DND-41 (cell line): Measurements from ENCODE around the gene CCDC169.
"Not testable (repeated sequence)": the region's sequence is repeated elsewhere in the genome, so short reads cannot be mapped to it uniquely, and the experiment has no call there.

Experiments
- ATAC-seq: fragments of 200-7000 bp; cut with Tn5 transposase; 3 replicates; pipeline ENCODE4 v1.9.1; 2021; ENCODE audit warnings: low read depth; ENCODE audit not compliant: insufficient read depth
- DNase-seq: peaks from one replicate; pipeline ENCODE4 v3.0.0-alpha.2; 2020
- H2AFZ ChIP-seq: 2 replicates; pipeline ENCODE4 v1.6.0; 2012; ENCODE audit warnings: low read depth, low read length
- H3K27ac ChIP-seq: 2 replicates; pipeline ENCODE4 v1.5.1; 2012; ENCODE audit warnings: low read length, inconsistent platforms
- H3K27me3 ChIP-seq: fragments of 200-600 bp; sonication (generic); 2 replicates; pipeline ENCODE4 v1.6.0; 2012; ENCODE audit warnings: low read length, mild to moderate bottlenecking, inconsistent platforms; ENCODE audit not compliant: insufficient read depth, poor library complexity
- H3K36me3 ChIP-seq: 2 replicates; pipeline ENCODE4 v1.5.1; 2012; ENCODE audit warnings: low read length, inconsistent platforms; ENCODE audit not compliant: insufficient read depth
- H3K4me1 ChIP-seq: 2 replicates; pipeline ENCODE4 v1.5.1; 2012; ENCODE audit warnings: mild to moderate bottlenecking, low read length; ENCODE audit not compliant: insufficient read depth
- H3K4me2 ChIP-seq: 2 replicates; pipeline ENCODE4 v1.6.0; 2012; ENCODE audit warnings: mild to moderate bottlenecking, moderate library complexity, low read length, inconsistent platforms; ENCODE audit not compliant: insufficient read depth
- H3K4me3 ChIP-seq, 2 experiments: fragments of 200-600 bp in 1 of 2; shearing (Covaris generic) in 1 of 2; 2 replicates each; pipeline ENCODE4 v1.5.1; 2012 to 2016; ENCODE audit warnings: inconsistent platforms in 2 of 2, low read length in 2 of 2, mild to moderate bottlenecking in 2 of 2, low read depth in 1 of 2, moderate library complexity in 1 of 2
- H3K79me2 ChIP-seq: 2 replicates; pipeline ENCODE4 v1.6.0; 2012; ENCODE audit warnings: low read length, inconsistent platforms; ENCODE audit not compliant: insufficient read depth
- H3K9ac ChIP-seq: 2 replicates; pipeline ENCODE4 v1.6.0; 2012; ENCODE audit warnings: low read depth, mild to moderate bottlenecking, inconsistent platforms, low read length, moderate library complexity
- H3K9me3 ChIP-seq: 2 replicates; pipeline ENCODE4 v1.5.1; 2012; ENCODE audit warnings: low read length, moderate library complexity, mild to moderate bottlenecking, inconsistent platforms; ENCODE audit not compliant: insufficient read depth, severe bottlenecking
- H4K20me1 ChIP-seq: 2 replicates; pipeline ENCODE4 v1.6.0; 2012; ENCODE audit warnings: low read length; ENCODE audit not compliant: insufficient read depth
- CTCF ChIP-seq: IDR thresholded peaks from 2 replicates; pipeline ENCODE4 v1.5.1; 2012; ENCODE audit warnings: borderline replicate concordance, low read length, moderate library complexity, mild to moderate bottlenecking; ENCODE audit not compliant: poor library complexity, severe bottlenecking; ENCODE audit errors: extremely low read depth
- EZH2 ChIP-seq: IDR thresholded peaks from 3 replicates; pipeline ENCODE4 v1.6.1; 2012; ENCODE audit warnings: borderline replicate concordance, low read depth, mild to moderate bottlenecking, moderate library complexity, low read length, inconsistent platforms; ENCODE audit not compliant: severe bottlenecking

Gene CCDC169

DNA sequence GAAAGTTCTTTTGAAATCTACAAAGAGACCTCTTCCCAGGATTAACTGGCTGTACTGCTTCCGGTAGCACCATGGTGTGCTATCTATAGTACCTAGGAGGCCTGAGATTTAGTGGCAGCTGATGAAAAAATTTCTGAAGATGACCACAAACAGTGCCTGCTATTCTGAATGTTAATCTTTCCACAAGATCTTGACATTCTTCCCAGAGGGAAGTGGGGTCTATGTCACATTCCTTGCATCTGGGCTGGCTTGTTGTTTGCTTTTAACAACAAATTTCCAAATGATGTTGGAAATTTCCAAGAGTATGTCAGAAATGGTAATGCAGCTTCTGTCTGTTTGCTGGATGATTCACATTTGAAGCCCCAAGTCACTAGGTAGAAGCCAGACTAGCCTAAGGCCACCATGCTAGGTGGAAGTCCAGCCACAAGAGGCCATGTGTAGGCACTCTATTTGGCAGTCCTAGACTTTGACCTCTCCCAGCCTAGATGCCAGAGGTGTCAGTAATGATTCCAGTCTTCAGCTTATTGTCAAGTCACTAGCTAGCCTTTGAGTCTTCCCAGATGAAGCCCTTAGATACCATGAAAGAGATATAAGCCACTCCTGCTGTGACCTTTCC is 26.4 kb upstream of the CCDC169 start:
- Histone ChIP-seq H3K9me3 (no peaks in the 10 kb centered on the region), H4K20me1 (no peaks in the 10 kb centered on the region), H3K9ac (no peak overlapping the region), H3K79me2 (no peaks in the 10 kb centered on the region), H3K4me3 (no peak overlapping the region), H2AFZ (no peak overlapping the region), H3K4me1 (no peaks in the 10 kb centered on the region), H3K36me3 (no peaks in the 10 kb centered on the region), H3K27me3 (no peaks in the 10 kb centered on the region), H3K27ac (no peak overlapping the region), H3K4me2 (no peak overlapping the region)
- no peak for ATAC-seq
- no peak for DNase-seq
- TF ChIP-seq EZH2 (no peak), CTCF (no peak)

DNA sequence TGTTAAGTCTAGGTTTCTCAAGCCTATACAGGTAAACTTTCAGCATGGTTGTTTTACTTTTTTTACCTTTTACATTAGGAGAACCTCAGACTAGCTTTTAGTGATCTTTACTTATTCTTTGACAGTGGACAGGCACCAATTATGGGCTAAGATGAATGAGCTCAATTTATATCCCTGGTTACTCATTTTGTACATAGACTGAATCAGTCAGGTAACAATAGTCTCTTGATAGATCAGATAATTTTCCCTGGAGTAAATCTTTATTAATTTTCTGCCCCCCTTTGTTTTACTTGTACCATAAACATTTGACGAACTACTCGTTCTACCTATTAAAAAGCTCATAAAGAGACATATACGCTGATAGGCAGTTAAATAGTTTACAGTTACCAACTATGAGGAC is 25.8 kb upstream of the CCDC169 start:
- Histone ChIP-seq H3K36me3 (no peaks in the 10 kb centered on the region), H3K9me3 (no peaks in the 10 kb centered on the region), H3K4me3 (no peak overlapping the region), H3K9ac (no peak overlapping the region), H3K79me2 (no peaks in the 10 kb centered on the region), H3K27me3 (no peaks in the 10 kb centered on the region), H3K4me1 (no peaks in the 10 kb centered on the region), H3K4me2 (no peak overlapping the region), H4K20me1 (no peaks in the 10 kb centered on the region), H3K27ac (no peak overlapping the region), H2AFZ (no peak overlapping the region)
- ATAC-seq (no peak), DNase-seq (no peak)
- no peak for TF ChIP-seq CTCF
- no peak for TF ChIP-seq EZH2

DNA sequence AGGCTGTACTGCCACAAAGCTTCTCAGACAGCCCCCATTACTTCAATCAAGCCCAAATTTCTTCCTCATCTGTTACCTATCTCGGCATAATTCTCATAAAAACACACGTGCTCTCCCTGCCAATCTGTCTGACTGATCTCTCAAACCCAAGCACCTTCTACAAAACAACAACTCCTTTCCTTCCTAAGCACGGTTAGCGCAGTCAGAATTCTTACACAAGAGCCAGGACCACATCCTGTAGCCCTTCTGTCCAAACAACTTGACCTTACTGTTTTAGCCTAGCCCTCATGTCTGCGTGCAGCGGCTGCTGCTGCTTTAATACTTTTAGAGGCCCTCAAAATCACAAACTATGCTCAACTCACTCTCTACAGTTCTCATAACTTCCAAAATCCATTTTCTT is 22.2 kb upstream of the CCDC169 start:
- not testable (repeated sequence) for H3K9me3 ChIP-seq, H3K4me3 ChIP-seq, ATAC-seq, H4K20me1 ChIP-seq, H3K27ac ChIP-seq, H3K36me3 ChIP-seq, H3K4me2 ChIP-seq, H3K9ac ChIP-seq, H3K27me3 ChIP-seq, H3K79me2 ChIP-seq, H2AFZ ChIP-seq, DNase-seq, H3K4me1 ChIP-seq

- no peak for TF ChIP-seq CTCF
- TF ChIP-seq EZH2 = no peak
- H3K4me3 ChIP-seq = no peak overlapping the region
- H3K4me2 ChIP-seq = no peak overlapping the region
- H3K9ac ChIP-seq = no peak overlapping the region
- no peaks in the 10 kb centered on the region for H3K79me2 ChIP-seq
- no peaks in the 10 kb centered on the region for H3K27me3 ChIP-seq
- H2AFZ ChIP-seq = no peak overlapping the region
- H3K9me3 ChIP-seq = no peaks in the 10 kb centered on the region
- H4K20me1 ChIP-seq = no peaks in the 10 kb centered on the region
- H3K27ac ChIP-seq = no peak overlapping the region
- H3K4me1 ChIP-seq = no peaks in the 10 kb centered on the region
- H3K36me3 ChIP-seq = no peaks in the 10 kb centered on the region
- DNase-seq (no peak), ATAC-seq (no peak)
Measured at GRCh38 chr13:36313047-36313969, 15.7 kb upstream of the CCDC169 start.
